NCI-H748 treated with DMSO at 0.1 percent for 48 hours (cell line): ENCODE measurements around the gene PIGZ.

Experiments used
- DNase-seq: peaks from one replicate; lab custom pipeline; 2025; lab: John Stamatoyannopoulos, UW

The PIGZ gene

DNA sequence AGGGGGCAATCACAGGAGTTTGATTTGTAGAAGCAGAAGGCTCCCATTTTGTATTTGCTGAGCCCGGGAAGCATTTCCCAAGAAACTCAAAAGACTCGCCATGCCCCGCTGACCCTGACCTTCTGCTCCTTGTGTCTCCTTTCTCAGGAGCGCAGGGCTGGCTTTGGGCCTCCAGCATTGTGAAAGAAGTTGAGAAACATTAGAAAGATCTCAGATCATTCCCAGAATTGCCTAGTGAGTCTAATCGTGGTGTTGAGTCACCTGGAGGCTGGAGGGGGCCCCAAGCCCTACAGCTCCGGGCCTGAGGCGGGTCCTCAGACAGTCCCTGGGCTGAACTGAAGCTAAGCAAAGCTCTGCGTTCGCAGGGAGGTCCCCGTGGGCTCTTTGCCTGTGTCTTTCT is 10.9 kb upstream of the PIGZ start:
- no peak for DNase-seq

DNA sequence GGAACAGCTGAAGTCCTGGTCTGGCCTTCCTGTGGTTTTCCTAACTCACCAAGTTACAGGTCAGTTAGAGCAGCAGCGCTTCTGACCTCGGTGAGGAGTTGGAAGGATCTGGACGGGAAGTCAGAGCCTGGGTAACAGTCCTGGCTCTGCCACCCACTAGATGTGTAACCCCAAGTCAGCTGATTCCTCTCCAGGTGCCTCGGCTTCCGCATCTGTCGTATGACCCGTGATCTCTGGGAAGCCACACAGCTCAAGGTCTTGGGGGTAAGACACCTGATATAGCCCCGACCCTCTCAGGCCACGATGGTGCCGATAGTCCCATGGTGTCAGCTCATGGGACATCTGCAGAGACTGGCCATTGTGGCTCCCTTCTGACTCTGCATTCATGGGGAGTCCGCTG is 8.3 kb upstream of the PIGZ start:
- no peak for DNase-seq

DNA sequence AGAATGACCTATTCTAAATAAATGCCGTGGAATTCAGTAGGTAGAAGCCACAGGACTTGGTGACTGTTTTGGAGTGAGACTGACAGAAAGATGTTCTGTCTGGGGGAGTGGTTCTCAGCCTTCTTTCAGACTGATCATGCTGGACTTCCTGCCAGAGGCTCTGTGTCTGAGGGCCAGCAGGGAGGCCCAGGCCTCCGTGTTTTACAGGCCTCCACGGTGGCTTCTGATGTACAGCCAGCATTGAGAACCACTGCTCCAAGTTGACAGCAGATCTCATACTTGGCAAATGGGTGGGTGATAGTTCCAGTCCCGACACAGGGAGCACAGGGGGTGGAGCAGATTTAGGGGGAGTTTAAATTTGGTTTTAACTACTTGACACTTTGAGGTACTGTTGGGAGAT is 6.7 kb upstream of the PIGZ start:
- no peak for DNase-seq

DNA sequence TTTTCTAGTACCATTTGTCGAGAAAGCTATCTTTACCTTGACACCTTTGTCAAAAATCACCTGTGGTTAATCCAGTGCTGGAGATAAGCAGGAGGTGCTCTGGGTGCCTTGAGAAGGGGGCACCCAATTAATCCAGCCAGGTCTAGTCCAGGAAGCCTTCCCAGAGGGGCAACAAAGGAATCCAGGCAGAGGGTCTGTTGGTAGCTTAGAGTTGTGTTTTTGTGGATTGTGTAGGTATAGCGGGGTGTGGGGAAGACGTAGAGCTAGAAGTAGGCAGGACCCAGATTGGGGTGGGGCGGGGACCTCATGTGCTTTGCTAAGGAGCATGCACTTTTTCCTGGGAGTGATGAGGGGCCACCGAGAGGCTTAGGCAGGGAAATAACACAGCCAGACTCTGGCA is 6.0 kb upstream of the PIGZ start:
- no peak for DNase-seq

DNA sequence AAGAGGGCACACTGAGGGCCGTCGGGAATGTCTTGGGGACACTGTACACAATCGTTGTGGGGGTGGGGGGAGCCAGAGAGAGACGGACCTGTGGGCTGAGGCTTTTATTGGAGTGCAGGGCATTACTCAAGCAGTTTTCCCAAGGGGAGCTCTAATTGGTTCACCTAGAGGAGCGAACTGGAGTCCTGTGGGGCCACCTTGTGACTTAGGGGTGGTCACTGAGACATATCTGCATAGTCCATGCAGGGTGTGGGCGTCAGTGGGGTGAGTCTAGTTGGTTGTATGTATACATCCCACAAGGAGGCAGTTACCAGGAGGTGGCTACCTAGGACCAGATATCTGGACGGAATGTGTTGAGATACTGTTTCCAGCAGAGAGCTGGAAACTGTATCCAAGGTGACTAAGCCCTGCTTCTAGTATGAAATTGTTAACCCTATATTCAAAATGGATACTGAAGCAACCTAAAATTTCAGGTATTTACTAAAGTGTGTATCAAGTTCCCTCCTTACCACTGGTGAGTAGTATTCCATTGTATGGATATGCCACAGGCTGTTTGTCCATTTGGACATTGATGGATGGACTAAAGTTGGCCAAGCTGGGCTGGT is 2.6 kb upstream of the PIGZ start:
- DNase-seq, result no peak

DNA sequence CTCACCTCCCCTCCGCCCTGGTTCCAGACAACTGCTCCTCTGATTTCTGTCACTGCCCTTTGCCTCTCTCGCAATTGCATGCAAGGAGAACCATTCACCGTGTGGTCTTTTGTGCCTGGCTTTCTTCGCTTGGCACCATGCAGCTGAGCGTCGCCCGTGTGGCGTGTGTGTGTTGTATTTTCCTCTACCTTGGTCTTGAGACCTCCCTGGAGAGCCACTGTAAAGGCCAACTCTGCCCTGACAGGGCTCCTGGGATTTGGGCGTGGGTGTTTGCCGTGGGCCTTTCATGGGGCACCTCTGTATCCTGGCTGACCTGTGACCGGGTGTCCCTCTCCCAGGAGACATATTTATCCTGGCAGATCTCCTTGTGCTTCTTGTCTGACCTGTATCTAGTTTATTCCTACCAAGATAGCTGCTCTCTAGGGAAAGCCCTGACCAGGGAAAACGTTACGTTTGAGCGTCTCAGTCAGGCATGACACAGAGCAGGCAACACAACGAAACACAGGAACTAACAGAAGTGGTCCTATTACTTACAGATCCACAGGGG is 2.0 kb upstream of the PIGZ start:
- DNase-seq, result no peak

DNA sequence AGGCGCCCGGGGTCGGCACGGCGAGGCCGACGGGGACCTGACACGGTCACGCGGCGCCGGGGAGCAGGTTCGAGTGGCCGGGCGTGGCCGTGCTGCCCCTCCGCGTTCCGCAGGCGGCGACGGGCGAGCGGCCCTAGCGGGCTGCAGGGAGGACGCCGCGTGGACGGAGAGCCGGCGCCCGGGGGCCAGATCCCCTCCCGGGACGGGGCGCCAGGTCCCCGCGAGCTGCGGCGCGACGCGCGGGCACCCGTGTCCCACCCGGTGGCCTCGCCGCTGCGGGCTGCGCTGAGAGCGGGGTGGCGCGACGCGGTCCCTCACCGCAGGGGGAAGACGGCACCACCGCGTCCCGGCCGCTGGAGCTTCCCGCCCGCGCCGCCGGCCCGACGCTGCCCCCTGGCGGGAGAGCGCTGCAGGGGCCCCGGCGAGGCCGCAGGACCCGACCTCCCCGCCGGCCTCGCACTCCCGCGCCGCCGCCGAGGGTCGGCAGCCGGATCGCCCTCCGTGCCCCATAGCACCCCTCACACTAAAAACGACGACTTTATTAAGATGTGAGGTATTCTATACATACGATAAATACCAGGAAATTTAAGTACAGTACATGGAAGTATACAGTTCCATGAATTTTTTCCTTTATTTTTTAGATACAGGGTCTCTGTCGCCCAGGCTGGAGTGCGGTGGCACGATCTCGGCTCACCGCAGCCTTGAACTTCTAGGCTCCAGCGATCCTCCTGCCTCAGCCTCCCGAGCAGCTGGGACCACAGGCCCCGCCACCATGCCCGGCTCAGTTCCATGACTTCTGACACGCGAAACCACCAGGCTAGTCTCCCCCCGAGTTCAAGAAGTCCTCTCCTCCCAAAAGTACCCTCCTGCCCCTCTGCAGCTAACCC is 1.3 kb upstream of the PIGZ start:
- peak; percentile 3 for DNase-seq

DNA sequence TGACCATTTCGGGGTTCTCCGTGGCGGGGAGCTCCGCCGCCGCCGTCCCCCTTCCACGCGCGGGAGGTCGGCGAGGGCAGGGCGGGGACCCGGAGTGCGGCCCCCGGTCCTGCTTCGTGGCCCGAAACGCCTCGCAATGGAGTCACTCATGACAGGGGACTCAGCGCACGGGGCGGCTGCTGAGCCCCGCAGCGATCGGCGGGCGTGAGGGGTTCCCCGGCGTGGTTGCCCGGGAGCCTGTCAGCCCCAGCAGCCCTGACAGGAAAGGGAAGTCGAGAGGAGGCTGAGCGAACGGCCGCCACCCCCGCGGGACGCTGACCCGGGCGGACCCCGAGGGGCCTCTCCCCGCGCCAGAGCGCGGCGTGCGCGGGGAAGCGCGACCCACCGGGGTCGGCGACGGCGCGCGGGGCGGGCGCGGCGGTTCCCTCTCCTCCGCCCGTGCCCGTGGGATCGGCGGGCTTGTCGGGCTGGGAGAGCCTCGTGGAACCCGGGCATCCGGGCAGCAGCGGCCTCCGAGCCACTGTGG is 564 bp upstream of the PIGZ start:
- DNase-seq, result no peak

DNA sequence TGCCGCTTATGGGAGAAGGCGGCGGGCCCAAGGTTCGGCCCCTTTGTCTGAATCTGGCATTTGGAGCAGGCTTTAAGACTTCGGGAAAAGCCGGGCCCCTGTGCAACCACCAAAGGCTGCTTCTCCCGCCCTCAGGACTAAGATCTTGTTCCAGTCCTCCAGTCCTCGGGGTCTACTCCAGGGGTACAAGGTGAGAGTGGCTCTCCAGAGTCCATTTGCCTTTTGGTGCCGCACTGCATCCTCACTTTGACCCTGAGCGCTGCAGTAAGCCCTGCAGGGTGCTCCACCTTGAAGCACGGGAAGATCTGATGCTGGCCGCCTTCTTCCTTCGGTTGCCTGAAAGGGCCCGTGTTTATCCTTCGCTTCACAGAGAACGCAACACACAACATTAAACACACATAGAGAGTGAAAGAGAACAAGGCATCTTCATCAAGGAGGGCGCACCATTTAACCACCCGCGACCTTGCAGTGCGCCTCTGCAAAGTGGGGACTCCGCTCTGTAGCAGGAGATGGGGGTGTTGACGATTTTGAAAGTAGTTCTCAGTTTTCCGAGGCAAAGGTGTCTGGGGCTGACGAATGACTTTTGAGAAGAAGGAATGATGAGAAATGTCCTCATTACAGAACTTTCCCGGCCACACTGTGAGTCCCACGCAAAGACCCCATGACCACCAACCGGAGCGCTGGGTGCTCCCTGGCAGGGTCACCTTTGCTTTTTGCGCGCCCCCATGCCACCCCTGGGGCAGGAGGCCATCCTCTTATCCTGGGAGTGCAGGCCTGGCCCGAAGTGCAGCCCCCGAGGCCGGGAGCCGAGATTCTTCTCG is 1.0 kb downstream of the PIGZ start:
- no peak for DNase-seq

DNA sequence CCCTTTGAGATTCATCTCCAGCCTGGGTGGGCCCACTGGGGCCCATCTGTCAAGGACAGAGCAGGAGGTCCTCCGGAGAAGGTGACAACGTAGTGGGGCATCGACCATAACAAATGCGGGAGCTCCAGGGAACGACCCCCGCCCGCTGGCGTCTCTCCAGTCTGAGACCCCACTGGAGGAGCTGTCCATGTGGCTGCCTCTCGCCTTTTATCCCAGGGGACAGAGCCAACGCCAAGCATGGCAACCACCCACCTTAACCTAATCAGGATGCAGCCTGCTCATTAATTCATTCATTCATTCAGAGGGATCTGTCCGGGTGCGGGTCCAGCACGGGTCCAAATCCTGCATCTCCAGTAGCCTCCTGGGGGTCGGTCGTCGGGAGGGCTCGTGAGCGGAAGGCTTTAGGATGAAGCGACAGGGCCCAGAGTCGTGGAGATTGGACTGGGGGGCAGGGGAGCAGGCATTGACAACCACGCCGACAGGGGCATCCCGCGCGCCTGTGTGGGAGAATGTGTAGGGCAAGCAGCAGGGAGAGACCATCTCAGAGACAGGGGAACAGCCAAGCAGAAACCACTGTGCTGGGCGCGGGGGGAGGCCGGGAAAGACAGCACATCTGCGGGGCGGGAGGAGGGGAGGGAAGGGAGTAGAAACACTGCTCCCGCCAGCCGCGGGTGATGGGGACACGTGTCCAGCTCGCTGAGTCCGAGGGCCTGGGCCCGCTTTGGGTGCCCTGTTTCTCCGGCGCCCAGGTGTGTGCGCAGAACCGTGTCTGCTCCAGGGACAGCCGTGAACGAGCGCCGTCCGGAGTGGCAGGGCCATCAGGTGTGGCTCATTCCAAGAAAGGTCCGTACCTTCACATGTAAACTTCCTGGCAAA is 1.9 kb downstream of the PIGZ start:
- no peak for DNase-seq

DNA sequence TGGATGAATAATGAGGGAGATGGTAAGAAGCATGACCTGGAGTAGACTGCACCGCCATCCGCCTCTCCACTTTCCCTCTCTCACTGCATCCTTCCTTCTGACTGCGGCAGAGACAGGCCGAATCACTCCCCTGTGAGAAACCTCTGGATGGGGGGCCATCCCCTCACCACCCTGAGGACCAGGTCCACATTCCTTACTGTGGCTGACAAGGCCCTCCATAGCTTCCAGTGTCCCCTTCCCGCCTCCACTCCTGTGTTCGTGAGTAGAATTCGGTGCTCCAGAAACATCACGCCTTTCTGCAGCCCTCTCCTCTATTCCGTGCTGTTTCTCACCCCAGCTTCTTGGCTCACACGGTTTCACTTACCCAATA is 2.8 kb downstream of the PIGZ start:
- no peak for DNase-seq

DNA sequence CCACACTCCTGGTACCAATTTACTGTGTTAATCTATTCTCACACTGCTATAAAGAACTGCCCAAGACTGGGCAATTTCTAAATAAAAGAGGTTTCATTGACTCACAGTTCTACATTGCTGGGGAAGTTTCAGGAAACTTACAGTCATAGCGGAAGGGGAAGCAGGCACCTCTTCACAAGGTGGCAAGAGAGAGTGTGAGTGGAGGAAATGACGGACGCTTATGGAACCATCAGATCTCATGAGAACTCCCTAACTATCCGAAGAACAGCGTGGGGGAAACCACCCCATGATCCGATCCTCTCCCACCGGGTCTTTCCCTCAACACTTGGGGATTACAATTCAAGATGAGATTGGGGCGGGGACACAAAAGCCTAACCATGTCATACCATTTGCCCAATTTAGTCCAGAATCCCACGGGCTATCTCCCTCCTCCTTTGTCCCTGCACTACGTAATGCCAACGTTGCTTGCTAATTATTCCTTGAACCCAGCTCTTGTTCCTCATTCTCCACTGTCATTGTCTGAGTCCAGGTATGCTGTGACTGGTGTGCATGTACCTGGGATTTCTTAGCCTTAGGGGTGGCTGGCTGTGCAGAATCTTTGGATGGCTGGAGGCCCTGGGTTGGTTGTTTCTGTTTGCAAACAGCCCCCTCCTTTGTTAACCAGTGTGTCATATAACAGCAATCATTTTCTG is 3.4 kb downstream of the PIGZ start:
- no peak for DNase-seq

DNA sequence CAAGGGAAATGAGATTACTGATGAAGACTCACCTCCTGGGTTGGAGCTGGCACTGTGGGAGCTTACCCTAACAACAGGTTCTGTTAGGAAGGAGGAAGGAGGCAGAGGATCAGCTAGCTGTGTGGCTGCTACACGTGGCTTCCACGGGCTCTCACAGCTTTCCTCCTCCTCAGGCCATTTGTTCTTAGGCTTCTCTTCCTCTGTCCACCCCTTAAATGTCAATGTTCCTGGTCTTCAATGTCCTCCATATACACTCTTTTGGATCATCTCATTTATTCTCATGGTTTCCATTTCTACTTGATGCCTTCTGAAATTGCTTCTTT is 5.0 kb downstream of the PIGZ start:
- no peak for DNase-seq

DNA sequence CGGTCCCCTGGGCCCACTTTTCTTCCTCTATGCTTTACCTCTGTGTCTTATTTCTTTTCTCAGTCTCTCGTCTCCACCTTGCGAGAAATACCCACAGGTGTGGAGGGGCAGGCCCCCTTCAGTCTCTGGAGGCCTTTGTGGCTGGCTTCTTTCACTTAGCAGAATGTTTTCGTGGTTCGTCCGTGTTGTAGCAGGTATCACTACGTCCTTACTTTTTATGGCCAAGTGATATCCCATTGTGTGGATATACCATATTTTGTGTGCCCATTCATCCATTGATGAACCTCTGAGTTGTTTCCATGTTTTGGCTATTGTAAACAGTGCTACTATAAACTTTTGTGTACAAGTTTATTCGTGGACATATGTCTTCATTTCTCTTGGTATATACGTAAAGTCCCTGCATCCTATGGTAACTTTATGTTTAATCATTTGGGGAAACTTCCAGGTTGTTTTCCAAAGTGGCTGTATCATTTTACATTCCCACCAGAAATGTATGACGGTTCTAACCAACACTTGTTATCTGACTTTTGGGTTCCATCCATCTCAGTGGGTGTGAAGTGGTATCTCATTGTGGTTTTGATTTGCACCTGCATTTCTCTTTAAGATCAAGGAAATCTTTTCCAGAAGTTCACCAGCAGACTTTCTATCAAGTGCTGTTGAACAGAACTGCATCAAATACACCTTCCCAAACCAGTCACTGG is 5.6 kb downstream of the PIGZ start:
- no peak for DNase-seq

DNA sequence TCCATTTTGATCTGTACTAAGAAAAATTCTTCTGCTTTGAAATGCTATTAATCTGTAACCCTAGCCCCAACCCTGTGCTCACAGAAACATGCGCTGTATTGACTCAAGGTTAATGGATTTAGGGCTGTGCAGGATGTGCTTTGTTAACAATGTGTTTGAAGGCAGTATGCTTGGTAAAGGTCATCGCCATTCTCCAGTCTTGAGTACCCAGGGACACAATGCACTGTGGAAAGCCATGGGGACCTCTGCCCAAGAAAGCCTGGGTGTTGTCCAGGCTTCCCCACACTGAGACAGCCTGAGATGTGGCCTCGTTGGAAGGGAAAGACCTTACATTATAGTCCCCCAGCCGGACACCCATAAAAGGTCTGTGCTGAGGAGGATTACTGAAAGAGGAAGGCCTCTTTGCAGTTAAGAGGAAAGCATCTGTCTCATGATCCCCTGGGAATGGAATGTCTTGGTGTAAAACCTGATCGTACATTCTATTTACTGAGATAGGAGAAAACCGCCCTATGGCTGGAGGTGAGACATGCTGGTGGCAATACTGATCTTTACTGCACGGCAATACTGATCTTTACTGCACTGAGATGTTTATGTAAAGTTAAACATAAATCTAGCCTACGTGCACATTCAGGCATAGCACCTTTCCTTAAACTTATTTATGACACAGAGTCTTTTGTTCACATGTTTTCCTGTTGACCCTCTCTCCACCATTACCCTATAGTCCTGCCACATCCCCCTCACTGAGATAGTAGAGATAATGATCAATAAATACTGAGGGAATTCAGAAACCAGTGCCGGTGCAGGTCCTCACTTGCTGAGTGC is 6.3 kb downstream of the PIGZ start:
- no peak for DNase-seq

DNA sequence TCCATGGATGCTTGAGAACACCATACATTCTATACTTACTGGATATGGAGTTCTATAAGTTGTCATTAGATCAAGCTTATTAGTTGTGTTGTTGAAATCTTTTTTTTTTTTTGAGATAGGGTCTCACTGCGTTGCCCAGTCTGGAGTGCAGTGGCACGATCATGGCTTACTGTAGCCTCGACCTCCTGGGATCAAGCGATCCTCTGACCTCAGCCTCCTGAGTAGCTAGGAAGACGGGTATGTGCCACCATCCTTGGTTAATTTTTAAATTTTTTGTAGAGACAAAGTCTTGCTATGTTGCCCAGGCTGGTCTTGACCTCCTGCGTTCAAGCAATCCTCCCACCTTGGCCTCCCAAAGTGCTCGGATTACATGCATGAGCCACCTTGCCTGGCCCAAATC is 13.8 kb downstream of the PIGZ start:
- no peak for DNase-seq

DNA sequence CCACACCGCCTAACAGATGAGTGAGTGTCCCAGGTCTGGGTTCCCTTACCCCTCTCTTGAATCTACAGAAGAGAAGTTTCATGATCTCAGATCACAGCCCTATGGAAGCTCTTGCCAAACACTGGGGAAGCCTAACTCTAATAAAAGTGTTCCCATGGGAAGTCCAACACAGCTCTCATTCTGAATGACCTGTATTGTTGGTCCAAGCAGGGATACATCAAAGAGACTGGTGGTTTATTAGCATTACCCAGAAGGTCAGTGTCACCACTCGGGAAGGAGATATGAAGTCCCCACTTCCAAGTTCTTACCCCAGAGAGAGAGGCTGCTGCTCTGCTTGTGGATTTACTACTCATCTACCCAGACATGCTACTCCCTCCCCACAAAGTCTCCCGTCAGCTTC is 17.3 kb downstream of the PIGZ start:
- no peak for DNase-seq

DNA sequence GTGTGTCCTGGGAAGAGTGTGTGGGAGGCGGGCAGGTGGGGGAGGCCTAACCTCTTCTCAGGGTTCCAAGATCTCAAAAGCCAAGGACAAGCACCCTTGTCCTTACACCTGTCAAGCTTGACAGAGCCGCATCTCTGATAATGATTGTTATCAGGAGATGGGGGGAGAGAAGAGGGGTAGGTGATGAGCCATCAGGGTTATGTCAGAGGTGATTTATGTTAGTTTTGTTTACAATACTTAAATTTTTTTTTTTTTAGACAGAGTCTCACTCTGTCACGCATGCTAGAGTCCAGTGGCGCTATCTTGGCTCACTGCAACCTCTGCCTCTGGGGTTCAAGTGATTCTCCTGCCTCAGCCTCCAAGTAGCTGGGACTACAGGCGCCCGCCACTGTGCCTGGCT is 18.9 kb downstream of the PIGZ start:
- no peak for DNase-seq

DNA sequence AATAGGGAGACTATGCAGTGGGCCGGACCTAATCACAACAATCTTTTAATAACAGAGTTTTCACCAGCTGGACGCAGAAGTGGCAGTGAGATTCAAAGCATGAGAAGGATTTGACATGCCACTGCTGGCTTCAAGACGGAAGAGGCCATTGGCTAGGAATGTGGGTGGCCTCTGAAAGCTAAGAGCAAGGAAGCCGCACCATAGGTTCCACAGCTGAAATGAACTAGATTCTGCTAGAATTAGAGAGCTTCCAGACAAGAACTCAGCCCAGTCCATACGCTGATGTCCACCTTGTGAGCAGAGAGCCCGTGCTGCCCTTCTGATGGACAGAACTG is 19.4 kb downstream of the PIGZ start:
- no peak for DNase-seq
